Suprapubic skin (tissue), 4 donors: ENCODE results near the gene MFN2. TPM values are rescaled to one million over a fixed set of nuclear protein-coding genes. Genes with fewer than 3 reads are reported as not detected.
A peak's percentile ranks its signal among the peaks of the same experiment; 100 is the strongest.
"Not testable (repeated sequence)": the region's sequence is repeated elsewhere in the genome, so short reads cannot be mapped to it uniquely, and the experiment has no call there.

Experiments
- DNase-seq, 2 donors: peaks; one replicate each; pipeline ENCODE4 v3.0.0-alpha.2; 2019; ENCODE audit warnings: low spot score in 2 of 2
- H3K27ac ChIP-seq: fragments of 200-600 bp; sonication (generic); one replicate; pipeline ENCODE4 v1.5.1; 2019
- H3K27me3 ChIP-seq: fragments of 200-600 bp; sonication (generic); one replicate; pipeline ENCODE4 v1.5.1; 2019
- H3K36me3 ChIP-seq: fragments of 200-600 bp; sonication (generic); one replicate; pipeline ENCODE4 v1.5.1; 2019
- H3K4me1 ChIP-seq: fragments of 200-600 bp; sonication (generic); one replicate; pipeline ENCODE4 v1.5.1; 2019
- H3K4me3 ChIP-seq: fragments of 200-600 bp; sonication (generic); one replicate; pipeline ENCODE4 v1.5.1; 2019; ENCODE audit warnings: mild to moderate bottlenecking
- H3K9me3 ChIP-seq: fragments of 200-600 bp; sonication (generic); one replicate; pipeline ENCODE4 v1.5.1; 2019
- EP300 ChIP-seq: sonication (generic); formaldehyde crosslinking; IDR thresholded peaks from one replicate; pipeline ENCODE4 v1.6.1; 2017; ENCODE audit warnings: antibody characterized with exemption
- POLR2A ChIP-seq, 2 donors: fragments of 450-650 bp; IDR thresholded peaks; one replicate each; pipeline ENCODE4 v1.6.1; 2017; ENCODE audit warnings: antibody characterized with exemption in 2 of 2, mild to moderate bottlenecking in 2 of 2, moderate library complexity in 2 of 2
- POLR2AphosphoS5 ChIP-seq, 3 donors: sonication (generic); formaldehyde crosslinking; IDR thresholded peaks; one replicate each; pipeline ENCODE4 v1.6.1; 2017; ENCODE audit warnings: antibody characterized with exemption in 3 of 3
- WGBS: methylation state at CpG from one replicate; pipeline ENCODE4 v1.1.5; 2018; 5-methylcytosine and 5-hydroxymethylcytosine counted together
- total RNA-seq, 4 donors: library from RNA; depleted of rRNA; stranded (reverse); fragments of >200 nt; gene quantifications; one replicate each; pipeline ENCODE4 v1.1.0, GENCODE V29; 2016
- TF ChIP-seq, protein P1 (sequence below), 2 donors: fragments of 200-600 bp in 1 of 2; fragments of 450-650 bp in 1 of 2; sonication (generic) in 1 of 2; IDR thresholded peaks; one replicate each; pipeline ENCODE4 v1.5.1; 2016 to 2019; ENCODE audit warnings: antibody characterized with exemption in 2 of 2, mild to moderate bottlenecking in 1 of 2, moderate library complexity in 1 of 2

Gene MFN2
- total RNA-seq: 100 to 1,000 TPM; 106 to 146 (median 124) TPM

DNA sequence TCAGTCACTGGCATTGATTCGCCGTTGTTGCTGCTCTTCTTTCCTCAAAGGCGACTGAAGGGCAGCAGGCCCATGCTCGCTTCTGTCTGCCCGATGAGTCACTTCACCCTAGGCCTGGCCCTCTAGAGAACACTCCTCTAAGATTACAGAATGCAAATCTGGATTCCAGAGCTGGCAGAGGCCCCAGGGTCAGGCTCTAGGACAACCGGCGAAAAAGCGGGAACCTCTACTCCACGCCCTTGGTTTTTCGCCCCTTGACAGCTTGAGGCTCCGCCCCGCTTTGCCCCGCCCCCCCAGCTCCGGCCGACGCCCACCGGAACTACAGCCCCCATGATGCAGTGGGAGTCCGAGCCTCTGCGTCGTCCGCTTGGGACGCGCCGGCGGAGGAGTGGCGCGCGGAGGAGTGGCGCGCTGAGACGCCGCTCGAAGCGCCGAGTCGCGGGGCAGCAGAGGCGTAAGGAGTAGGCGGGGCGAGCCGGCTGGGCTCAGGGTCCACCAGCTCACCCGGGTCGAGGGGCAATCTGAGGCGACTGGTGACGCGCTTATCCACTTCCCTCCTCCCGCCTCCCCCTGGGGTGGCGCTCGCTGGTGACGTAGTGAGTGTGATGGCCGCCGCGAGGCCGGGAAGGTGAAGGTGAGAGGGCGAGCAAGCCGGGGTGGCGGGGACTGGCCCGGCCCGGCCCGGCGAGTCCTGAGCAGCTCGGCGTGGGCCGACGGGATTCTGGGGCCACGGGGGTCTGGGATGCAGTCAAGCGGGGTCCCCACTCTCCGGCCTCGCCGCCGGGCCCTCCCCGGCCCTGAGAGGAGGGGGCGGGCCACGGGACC lies at the start of gene MFN2:
Gene MFN2 (plus strand): TSS at position 594 of the 825 bp plus-strand sequence. CDS start 8,725 bp downstream, outside the sequence.
- peaks cover 29% of the 10 kb centered on the region for H3K36me3 ChIP-seq
- no peaks in the 10 kb centered on the region for H3K9me3 ChIP-seq
- peaks cover 65% of the 10 kb centered on the region for H3K4me1 ChIP-seq
- DNase-seq: peak; percentile 97
- H3K27ac ChIP-seq: peak within 1 kb of the TSS; percentile 98
- 0% methylated on average over 30 of the region's 74 CpGs for whole genome bisulfite sequencing
- H3K4me3 ChIP-seq: peak within 1 kb of the TSS; percentile 98
- TF ChIP-seq POLR2A (IDR thresholded peaks at IDR 0.05) (peak in 1 of 2 donors; percentile 67), EP300 (no peak), POLR2AphosphoS5 (IDR thresholded peaks at IDR 0.05) (peak; percentile 32 to 85 (median 80))
- H3K27me3 ChIP-seq: no peaks in the 10 kb centered on the region

DNA sequence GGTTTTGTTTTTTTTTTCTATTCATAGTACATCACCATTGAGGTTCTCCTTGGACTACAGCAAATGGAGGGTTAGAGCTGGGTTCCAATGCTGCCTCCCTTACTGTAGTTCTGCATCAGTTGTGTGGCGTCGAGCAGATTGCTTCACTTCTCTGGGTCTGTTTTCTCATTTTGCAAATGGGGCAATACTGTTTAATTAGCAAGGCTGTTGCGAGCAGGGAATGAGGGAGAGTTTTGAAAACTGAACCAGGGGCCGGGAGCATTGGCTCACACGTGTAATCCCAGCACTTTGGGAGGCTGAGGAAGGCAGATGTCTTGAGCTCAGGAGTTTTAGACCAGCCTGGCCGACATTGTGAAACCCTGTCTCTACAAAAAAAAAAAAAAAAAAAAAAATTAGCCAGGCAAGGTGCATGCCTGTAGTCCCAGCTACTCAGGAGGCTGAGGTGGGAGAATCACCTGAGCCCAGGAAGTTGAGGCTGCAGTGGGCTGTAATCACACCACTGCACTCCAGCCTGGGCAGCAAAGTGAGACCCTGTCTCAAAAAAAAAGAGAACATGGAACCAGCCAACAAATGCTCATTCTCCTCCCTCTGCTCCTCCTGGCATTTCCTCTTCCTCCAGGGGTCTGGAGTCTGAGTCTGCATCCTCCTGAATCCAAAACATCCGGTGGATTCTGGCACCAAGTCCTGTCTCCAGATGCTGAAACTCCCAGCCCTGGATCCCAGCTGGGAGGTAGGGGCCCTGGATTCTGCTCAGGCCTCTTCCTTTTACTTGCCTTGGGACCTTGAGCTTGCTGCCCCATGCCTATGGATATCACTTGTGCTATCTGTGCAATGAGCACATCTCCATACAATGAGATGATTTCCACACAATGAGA lies 49.4 kb upstream of the MFN2 start:
- H3K4me1 ChIP-seq: peaks cover 60% of the 10 kb centered on the region
- no peaks in the 10 kb centered on the region for H3K36me3 ChIP-seq
- H3K27ac ChIP-seq: no peak overlapping the region
- 46% methylated on average over 7 of the region's 7 CpGs for WGBS
- no peaks in the 10 kb centered on the region for H3K9me3 ChIP-seq
- TF ChIP-seq POLR2A (IDR thresholded peaks at IDR 0.05) (no peak), EP300 (no peak), POLR2AphosphoS5 (IDR thresholded peaks at IDR 0.05) (no peak)
- TF ChIP-seq, protein P1, sequence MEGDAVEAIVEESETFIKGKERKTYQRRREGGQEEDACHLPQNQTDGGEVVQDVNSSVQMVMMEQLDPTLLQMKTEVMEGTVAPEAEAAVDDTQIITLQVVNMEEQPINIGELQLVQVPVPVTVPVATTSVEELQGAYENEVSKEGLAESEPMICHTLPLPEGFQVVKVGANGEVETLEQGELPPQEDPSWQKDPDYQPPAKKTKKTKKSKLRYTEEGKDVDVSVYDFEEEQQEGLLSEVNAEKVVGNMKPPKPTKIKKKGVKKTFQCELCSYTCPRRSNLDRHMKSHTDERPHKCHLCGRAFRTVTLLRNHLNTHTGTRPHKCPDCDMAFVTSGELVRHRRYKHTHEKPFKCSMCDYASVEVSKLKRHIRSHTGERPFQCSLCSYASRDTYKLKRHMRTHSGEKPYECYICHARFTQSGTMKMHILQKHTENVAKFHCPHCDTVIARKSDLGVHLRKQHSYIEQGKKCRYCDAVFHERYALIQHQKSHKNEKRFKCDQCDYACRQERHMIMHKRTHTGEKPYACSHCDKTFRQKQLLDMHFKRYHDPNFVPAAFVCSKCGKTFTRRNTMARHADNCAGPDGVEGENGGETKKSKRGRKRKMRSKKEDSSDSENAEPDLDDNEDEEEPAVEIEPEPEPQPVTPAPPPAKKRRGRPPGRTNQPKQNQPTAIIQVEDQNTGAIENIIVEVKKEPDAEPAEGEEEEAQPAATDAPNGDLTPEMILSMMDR (IDR thresholded peaks at IDR 0.05): no peak
- no peaks in the 10 kb centered on the region for H3K27me3 ChIP-seq
- H3K4me3 ChIP-seq: no peak overlapping the region
- DNase-seq: no peak

DNA sequence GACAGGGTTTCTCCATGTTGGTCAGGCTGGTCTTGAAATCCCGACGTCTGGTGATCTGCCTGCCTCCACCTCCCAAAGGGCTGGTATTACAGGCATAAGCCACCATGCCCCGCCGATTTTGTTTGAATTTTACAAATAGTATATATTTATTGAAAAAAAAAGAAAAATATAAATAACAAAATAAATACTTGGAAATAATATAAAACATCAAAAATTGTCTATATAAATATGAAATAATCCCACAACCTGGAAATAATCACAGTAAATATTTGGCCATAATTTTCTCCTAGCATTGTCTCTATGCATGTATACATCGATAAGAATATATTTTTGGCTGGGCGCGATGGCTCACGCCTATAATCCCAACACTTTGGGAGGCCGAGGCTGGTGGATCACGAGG lies 48.4 kb upstream of the MFN2 start:
- TF ChIP-seq POLR2A (IDR thresholded peaks at IDR 0.05) (no peak), EP300 (no peak), POLR2AphosphoS5 (IDR thresholded peaks at IDR 0.05) (no peak)
- TF ChIP-seq, protein P1 (IDR thresholded peaks at IDR 0.05): no peak
- no peak overlapping the region for H3K27ac ChIP-seq
- H3K9me3 ChIP-seq: no peaks in the 10 kb centered on the region
- 86% methylated on average over 10 of the region's 10 CpGs for WGBS
- H3K4me3 ChIP-seq: no peak overlapping the region
- H3K27me3 ChIP-seq: no peaks in the 10 kb centered on the region
- no peaks in the 10 kb centered on the region for H3K36me3 ChIP-seq
- H3K4me1 ChIP-seq: peaks cover 56% of the 10 kb centered on the region
- DNase-seq: no peak

DNA sequence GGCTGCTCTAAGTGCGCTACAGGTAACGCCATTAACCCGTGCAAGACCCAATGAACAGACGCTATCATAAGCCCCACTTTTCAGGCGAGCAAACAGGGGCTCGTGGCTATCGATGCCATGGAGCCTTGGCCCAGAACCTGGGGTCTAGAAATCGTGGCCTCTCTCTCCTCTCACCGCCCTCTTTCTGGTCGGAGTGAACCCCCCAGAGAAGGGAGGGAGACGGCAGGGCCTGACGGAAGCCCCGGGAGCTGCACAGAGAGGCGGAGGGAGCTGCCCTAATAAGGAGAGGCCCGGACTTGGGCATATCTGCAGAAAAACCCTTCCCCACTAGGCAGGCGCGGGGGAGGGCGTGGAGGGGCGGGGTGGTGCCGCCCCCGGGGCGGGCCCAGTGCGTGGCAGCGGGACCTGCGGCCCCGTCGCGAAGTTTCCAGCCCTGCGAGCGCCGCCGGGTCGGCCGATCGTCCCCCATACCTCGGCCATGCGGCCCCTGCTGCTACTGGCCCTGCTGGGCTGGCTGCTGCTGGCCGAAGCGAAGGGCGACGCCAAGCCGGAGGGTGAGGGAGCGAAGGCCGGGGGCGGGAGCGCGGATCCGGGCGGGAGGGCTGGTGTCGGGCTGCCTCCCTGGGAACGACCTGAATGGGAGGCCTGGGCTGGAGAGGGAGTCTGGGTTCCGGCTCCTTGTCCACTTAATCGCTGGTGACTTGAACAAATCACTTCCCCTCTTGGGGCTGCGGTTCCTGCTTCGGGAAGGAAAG lies 45.8 kb upstream of the MFN2 start, which contains the start of gene PLOD1:
Gene PLOD1 (plus strand): TSS at position 416 of the 755 bp plus-strand sequence. CDS start 63 bp downstream, at position 479.
- H3K4me3 ChIP-seq: peak within 1 kb of the TSS; percentile 71
- H3K27me3 ChIP-seq: no peaks in the 10 kb centered on the region
- DNase-seq: peak; percentile 91 to 93
- 0% methylated on average over 19 of the region's 55 CpGs for WGBS
- peaks cover 44% of the 10 kb centered on the region for H3K4me1 ChIP-seq
- no peaks in the 10 kb centered on the region for H3K9me3 ChIP-seq
- peak within 1 kb of the TSS; percentile 75 for H3K27ac ChIP-seq
- TF ChIP-seq, protein P1 (IDR thresholded peaks at IDR 0.05): no peak
- TF ChIP-seq POLR2AphosphoS5 (IDR thresholded peaks at IDR 0.05) (no peak), EP300 (no peak)
- H3K36me3 ChIP-seq: no peaks in the 10 kb centered on the region

DNA sequence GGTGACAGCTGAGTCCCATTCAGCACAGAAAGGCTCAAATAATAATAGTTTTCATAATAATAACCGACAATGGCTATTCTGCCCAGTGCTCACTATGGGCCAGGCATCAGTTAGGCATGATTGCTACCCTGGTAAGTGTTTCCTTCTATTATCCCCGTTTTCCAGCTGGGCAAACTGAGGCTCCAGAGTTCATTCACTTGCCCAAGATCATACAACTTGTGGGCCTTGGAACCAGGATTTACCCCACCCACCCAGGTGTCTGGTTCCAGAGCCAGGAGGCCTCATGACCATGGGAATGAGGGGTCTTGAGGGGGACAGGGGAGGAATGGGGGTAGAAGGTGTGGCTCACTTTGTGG lies 45.2 kb upstream of the MFN2 start:
- Histone ChIP-seq H3K4me1 (peaks cover 39% of the 10 kb centered on the region), H3K4me3 (peak overlapping the region; percentile 71), H3K9me3 (no peaks in the 10 kb centered on the region), H3K36me3 (no peaks in the 10 kb centered on the region), H3K27me3 (no peaks in the 10 kb centered on the region), H3K27ac (peak overlapping the region; percentile 75)
- 0% methylated on average over 2 of the region's 2 CpGs for WGBS
- TF ChIP-seq POLR2AphosphoS5 (IDR thresholded peaks at IDR 0.05) (no peak), POLR2A (IDR thresholded peaks at IDR 0.05) (no peak), EP300 (no peak)
- TF ChIP-seq, protein P1 (IDR thresholded peaks at IDR 0.05): no peak
- DNase-seq: no peak

DNA sequence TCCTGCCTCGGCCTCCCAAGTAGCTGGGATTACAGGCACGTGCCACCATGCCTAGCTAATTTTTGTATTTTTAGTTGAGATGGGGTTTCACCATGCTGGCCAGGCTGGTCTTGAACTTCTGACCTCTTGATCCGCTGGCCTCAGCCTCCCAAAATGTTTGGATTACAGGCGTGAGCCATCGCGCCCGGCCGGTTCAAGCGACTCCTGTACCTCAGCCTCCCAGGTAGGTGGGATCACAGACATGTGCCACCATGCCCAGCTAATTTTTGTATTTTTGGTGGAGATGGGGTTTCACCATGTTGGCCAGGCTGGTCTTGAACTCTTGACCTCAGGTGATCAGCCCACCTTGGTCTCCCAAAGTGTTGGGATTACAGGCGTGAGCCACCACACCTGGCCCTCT lies 44.5 kb upstream of the MFN2 start:
- not testable (repeated sequence) for H3K27me3 ChIP-seq, H3K36me3 ChIP-seq, DNase-seq, H3K27ac ChIP-seq, H3K9me3 ChIP-seq
- peaks cover 33% of the 10 kb centered on the region for H3K4me1 ChIP-seq
- H3K4me3 ChIP-seq: peak overlapping the region; percentile 71
- 86% methylated on average over 8 of the region's 10 CpGs for WGBS
